GM12864 (cell line): ENCODE results near the gene EXOC6B.

ENCODE experiments used
- DNase-seq: peaks from one replicate; pipeline ENCODE4 v3.0.0-alpha.2; 2011; ENCODE audit warnings: low read depth
- H3K4me3 ChIP-seq: 2 replicates; pipeline ENCODE4 v1.5.1; 2011; ENCODE audit warnings: mild to moderate bottlenecking, low read depth, low read length, control low read depth
- TF ChIP-seq, protein P1 (sequence below): IDR thresholded peaks from 2 replicates; pipeline ENCODE4 v1.5.1; 2011; ENCODE audit warnings: low read depth, mild to moderate bottlenecking, moderate library complexity, low read length, control low read depth, inconsistent platforms; ENCODE audit errors: missing control alignments

EXOC6B gene

DNA sequence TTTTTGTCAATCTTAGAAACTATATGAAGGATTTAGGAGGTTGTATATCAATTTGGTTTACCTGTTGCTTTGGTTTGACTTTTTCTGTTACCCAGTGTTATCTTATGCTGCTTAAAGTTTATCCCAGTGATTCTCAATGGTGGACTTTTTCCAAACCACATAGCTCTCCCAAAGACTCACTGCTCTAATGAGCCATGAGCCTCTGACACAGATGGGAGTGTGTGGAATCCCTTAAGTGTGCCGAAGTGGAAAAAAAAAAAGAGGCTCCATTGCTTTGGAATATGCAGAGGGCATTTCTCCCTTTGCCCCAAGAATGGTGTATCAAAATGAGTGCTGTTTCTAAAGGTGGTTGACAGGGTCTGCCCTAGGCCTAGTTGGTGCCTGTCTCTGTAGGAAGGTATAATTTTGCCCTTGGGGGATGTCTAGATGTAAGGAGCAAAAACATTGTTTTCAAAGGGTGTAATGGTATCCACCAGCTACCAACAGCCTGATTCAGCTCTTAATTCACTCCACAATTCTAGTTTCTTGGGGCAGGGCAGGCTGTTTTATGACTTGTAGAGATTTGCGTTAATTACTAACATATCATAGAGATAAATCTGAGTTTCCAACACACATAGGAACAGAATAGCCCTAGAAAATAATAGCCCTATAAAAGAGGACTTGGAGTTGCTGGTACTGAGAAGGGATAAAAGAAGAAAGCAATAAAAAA, 613.9 kb downstream of the EXOC6B start:
- no peak for DNase-seq
- TF ChIP-seq, protein P1, sequence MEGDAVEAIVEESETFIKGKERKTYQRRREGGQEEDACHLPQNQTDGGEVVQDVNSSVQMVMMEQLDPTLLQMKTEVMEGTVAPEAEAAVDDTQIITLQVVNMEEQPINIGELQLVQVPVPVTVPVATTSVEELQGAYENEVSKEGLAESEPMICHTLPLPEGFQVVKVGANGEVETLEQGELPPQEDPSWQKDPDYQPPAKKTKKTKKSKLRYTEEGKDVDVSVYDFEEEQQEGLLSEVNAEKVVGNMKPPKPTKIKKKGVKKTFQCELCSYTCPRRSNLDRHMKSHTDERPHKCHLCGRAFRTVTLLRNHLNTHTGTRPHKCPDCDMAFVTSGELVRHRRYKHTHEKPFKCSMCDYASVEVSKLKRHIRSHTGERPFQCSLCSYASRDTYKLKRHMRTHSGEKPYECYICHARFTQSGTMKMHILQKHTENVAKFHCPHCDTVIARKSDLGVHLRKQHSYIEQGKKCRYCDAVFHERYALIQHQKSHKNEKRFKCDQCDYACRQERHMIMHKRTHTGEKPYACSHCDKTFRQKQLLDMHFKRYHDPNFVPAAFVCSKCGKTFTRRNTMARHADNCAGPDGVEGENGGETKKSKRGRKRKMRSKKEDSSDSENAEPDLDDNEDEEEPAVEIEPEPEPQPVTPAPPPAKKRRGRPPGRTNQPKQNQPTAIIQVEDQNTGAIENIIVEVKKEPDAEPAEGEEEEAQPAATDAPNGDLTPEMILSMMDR = no peak
- no peak overlapping the region for H3K4me3 ChIP-seq

DNA sequence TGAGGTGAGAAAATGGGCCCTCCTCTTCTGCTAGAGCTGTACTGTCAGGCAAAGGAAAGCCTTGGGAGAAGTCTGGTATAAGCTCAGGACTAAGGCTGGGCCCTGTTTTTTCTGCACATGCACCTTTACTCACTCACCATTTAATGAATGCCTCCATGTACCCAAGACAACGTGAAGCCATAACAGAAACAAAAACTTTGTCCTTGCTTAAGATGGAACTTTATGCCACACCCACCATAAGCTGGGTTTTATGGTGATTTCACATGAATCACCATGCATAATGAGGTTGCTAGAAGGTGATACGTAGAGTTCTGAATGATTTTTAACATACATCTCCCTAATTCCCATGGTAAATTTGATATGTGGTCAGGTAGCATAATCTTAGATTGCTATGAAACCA, 614.5 kb downstream of the EXOC6B start:
- H3K4me3 ChIP-seq = no peak overlapping the region
- DNase-seq = no peak
- TF ChIP-seq, protein P1 = no peak

DNA sequence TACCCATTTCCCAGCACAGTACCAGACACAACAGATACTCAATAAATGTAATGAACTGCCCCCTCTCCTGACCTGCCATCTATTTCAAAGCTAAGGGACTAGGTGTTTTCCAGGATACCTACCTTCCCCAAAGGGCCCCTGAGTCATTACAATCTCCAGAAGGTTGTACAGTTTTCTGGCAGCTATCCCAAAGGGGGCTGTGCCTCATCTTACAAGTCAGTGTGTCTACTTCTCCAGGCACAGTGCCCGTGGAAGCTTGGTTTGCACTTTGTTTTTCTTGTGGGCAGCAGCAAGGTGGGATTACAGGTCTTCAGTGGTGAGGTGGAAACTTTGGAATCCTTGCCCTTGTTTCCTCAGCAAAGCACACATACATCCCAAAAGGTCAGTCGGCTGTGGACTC, 615.4 kb downstream of the EXOC6B start:
- no peak overlapping the region for H3K4me3 ChIP-seq
- no peak for DNase-seq
- TF ChIP-seq, protein P1 = no peak

DNA sequence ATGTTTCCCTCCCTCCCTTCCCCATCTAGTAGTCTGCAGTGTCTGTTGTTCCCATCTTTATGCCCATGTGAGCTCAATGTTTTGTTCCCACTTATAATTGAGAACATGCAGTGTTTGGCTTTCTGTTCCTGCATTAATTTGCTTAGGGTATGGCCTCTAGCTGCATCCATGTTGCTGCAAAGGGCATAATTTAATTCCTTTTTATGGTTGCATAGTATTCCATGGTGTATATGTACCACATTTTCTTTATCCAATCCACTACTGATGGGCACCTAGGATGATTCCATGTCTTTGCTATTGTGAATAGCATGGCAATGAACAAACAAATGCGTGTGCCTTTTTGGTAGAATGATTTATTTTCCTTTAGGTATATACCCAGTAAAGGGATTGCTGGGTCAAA, 617.6 kb downstream of the EXOC6B start:
- H3K4me3 ChIP-seq = no peak overlapping the region
- no peak for DNase-seq
- TF ChIP-seq, protein P1 = no peak

DNA sequence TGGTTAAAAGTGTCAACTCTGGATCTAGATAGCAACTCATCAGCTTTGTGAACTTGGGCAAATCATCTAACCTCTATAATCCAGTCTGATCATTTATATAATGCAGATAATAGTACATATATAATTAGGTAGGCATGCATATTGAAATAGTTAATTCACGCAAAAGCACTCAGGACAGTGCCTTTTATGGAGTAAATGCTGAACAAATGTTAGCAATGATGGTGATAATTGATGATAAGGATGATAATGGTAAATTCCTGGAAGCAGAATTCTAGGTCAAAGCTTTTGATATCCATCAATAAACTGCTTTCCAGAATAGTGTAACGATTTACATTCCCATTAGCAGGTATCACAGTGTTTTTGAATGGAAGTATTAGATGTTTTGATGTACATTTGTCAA, 618.5 kb downstream of the EXOC6B start:
- TF ChIP-seq, protein P1 = no peak
- DNase-seq = no peak

DNA sequence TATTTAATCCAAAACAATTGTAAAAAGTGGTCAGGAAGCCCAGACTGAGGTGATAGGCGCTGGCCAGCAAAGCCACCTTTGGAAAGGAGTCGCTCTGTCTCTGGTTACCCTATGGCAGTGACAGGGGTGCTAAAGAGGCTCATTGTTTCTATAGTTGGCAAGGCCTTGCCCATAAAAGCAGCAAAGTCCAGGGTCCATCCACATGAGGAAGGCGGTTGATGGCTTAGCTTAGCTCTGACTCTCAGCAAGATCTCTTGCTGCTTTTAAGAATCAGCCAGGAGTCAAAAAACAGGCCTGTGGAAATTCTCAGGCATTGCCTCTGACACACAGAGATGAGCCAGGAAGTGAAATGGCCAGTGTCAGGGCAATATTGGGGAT, 620.3 kb downstream of the EXOC6B start:
- H3K4me3 ChIP-seq = no peak overlapping the region
- TF ChIP-seq, protein P1 = no peak
- no peak for DNase-seq

More for the DNA sequence above, 618.5 kb downstream of the EXOC6B start:
- H3K4me3 ChIP-seq = no peak overlapping the region
